GM06990 (cell line): ENCODE measurements around the gene USF2.
"Not testable (repeated sequence)": the region's sequence is repeated elsewhere in the genome, so short reads cannot be mapped to it uniquely, and the experiment has no call there.

Source experiments
- DNase-seq: peaks from one replicate; pipeline ENCODE4 v3.0.0-alpha.2; 2011; ENCODE audit not compliant: insufficient read length; ENCODE audit errors: extremely low read depth
- H3K27me3 ChIP-seq: replicated peaks from 2 replicates; pipeline ENCODE4 v1.6.0; 2011; ENCODE audit warnings: low read length; ENCODE audit not compliant: control insufficient read depth, insufficient read depth
- H3K36me3 ChIP-seq: 2 replicates; pipeline ENCODE4 v1.5.1; 2011; ENCODE audit warnings: low read length; ENCODE audit not compliant: control insufficient read depth, insufficient read depth
- H3K4me3 ChIP-seq: replicated peaks from 2 replicates; pipeline ENCODE4 v1.5.1; 2011; ENCODE audit warnings: low read depth, mild to moderate bottlenecking, control low read depth, low read length
- TF ChIP-seq, protein P1 (sequence below): IDR thresholded peaks from 2 replicates; pipeline ENCODE4 v1.5.1; 2011; ENCODE audit warnings: low read length, control low read depth, mild to moderate bottlenecking, inconsistent platforms; ENCODE audit not compliant: insufficient read depth, poor library complexity, severe bottlenecking

The USF2 gene

GRCh38 chr19:35228177-35228930 is 40.4 kb upstream of the USF2 start, which contains the start of gene FAM187B:
Gene FAM187B (minus strand): TSS chr19:35228739. CDS start chr19:35228680, 59 bp downstream.
- Histone ChIP-seq H3K36me3 (no peaks in the 10 kb centered on the region), H3K4me3 (no peak within 1 kb of the TSS), H3K27me3 (no peaks in the 10 kb centered on the region)
- TF ChIP-seq, protein P1, sequence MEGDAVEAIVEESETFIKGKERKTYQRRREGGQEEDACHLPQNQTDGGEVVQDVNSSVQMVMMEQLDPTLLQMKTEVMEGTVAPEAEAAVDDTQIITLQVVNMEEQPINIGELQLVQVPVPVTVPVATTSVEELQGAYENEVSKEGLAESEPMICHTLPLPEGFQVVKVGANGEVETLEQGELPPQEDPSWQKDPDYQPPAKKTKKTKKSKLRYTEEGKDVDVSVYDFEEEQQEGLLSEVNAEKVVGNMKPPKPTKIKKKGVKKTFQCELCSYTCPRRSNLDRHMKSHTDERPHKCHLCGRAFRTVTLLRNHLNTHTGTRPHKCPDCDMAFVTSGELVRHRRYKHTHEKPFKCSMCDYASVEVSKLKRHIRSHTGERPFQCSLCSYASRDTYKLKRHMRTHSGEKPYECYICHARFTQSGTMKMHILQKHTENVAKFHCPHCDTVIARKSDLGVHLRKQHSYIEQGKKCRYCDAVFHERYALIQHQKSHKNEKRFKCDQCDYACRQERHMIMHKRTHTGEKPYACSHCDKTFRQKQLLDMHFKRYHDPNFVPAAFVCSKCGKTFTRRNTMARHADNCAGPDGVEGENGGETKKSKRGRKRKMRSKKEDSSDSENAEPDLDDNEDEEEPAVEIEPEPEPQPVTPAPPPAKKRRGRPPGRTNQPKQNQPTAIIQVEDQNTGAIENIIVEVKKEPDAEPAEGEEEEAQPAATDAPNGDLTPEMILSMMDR: no peak
- no peak for DNase-seq

DNA sequence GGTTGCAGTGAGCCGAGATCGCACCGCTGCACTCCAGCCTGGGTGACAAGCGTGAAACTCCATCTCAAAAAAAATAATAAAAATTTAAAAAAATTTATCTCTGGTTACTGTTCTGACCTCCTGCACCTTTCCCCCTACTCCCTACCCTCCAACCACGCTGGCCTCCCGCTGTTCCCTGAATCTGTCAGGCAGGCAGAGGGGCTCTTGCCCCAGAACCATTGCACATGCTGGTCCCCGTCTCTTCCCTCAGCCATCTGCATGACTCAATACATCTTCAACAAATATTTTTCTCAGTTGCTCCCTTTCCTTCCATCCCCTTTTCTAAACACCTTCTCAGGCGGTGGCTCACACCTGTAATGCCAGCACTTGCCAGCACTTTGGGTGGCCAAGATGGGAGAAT is 39.2 kb upstream of the USF2 start:
- Histone ChIP-seq H3K27me3 (no peaks in the 10 kb centered on the region), H3K4me3 (no peak overlapping the region), H3K36me3 (no peaks in the 10 kb centered on the region)
- TF ChIP-seq, protein P1: no peak
- DNase-seq: no peak

GRCh38 chr19:35231956-35232645 is 36.7 kb upstream of the USF2 start:
- H3K36me3 ChIP-seq: no peaks in the 10 kb centered on the region
- H3K27me3 ChIP-seq: no peaks in the 10 kb centered on the region
- TF ChIP-seq, protein P1: no peak
- no peak for DNase-seq
- H3K4me3 ChIP-seq: no peak overlapping the region

DNA sequence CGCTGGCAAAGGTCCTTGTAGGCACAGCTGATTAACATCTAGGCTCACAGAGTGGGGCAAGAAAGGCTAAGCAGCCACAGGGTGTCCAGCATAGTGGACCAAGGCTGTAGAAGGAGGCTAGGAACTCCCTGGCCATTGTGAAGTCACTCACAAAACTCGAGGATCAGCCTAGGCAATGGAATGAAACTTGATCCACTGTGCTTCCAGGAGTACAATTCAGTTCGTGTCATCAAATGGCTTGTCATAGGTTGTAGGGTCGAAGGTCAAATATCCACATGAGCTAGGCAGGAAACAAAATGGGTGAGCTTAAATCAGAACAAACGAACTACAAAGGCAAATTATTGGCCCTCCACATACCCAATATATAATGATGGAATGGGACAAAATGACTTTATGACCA is 35.9 kb upstream of the USF2 start:
- Histone ChIP-seq H3K27me3 (no peaks in the 10 kb centered on the region), H3K4me3 (no peak overlapping the region), H3K36me3 (no peaks in the 10 kb centered on the region)
- DNase-seq: no peak
- TF ChIP-seq, protein P1: no peak

DNA sequence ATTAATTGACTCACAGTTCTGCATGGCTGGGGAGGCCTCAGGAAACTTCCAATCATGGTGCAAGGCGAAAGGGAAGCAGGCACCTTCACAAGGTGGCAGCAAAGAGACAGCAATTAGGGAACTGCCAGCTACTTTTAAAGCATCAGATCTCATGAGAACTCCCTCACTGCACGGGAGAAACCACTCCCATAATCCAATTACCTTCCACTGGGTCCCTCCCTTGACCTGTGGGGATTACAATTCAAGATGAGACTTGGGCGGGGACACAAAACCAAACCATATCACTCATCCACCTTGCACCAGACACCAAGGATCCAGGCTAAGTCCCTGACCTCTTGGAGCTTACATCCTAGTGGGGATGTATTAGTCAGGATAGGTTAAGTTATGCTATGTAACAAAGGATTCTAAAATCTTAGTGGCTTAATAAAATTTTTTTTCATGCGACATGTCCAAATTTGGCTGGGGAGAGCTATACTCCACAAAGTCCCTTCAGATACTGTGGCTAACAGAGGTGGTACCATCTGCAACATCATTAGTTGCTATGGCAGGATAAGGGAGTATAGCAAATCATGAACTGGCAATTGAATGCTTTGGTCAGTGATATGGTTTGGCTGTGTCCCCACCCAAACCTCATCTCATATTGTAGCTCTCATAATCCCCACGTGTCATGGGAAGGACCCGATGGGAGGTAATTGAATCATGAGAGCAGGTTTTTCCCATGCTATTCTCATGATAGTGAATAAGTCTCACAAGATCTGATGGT is 31.9 kb upstream of the USF2 start:
- no peak for DNase-seq
- Histone ChIP-seq H3K4me3 (no peak overlapping the region), H3K27me3 (no peaks in the 10 kb centered on the region), H3K36me3 (no peaks in the 10 kb centered on the region)
- TF ChIP-seq, protein P1: peak; percentile 19

DNA sequence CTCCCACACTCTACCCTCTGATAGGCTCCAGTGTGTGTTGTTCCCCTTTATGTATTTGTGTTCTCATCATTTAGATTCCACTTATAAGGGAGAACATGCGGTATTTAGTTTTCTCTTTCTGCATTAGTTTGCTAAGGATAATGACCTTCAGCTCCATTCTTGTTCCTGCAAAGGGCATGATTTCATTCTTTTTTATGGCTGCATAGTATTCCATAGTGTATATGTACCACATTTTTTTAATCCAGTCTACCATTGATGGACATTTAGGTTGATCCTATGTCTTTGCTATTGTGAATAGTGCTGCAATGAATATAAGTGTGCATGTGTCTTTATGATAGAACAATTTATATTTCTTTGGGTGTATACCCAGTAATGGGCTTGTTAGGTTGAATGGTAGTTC is 29.2 kb upstream of the USF2 start:
- not testable (repeated sequence) for DNase-seq, H3K4me3 ChIP-seq, H3K27me3 ChIP-seq, H3K36me3 ChIP-seq
